Measurements from ENCODE around the gene ATN1.
"Not testable (repeated sequence)": the region's sequence is repeated elsewhere in the genome, so short reads cannot be mapped to it uniquely, and the experiment has no call there.

Gene ATN1

DNA sequence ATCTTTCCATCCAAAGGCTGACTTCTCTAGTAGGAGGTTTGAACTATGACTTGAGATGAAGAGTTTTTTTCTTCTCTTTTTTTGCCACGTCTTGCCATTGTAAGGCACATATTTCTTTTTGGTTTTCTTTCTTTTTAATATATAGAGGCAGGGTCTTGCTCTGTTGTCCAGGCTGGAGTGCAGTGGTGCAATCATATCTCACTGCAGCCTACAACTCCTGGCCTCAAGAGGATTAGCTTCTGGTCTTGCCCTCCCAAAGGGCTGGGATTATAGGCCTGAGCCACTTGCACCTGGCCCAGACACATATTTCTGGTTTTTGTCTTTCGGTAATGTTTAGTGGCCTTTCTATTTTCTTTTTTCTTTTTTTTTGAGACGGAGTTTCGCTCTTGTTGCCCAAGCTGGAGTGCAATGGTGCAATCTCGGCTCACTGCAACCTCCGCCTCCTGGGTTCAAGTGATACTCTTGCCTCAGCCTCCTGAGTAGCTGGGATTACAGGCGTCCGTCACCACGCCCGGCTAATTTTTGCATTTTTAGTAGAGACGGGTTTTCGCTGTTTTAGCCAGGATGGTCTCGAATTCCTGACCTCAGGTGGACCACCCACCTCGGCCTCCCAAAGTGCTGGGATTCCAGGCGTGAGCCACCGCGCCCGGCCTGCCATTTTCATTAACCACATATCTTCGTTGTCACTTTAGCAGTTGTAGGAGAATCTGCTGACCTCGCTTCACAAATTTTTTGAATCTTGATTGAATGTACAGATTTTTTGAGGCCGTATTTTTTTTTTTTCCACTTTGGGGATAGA, 37.8 kb upstream of the ATN1 start:
- H3K9me3 ChIP-seq (ENCODE audit: control insufficient read depth, insufficient read depth, low read length); DNase-seq (ENCODE audit: low read depth, low spot score); H3K27ac ChIP-seq (ENCODE audit: low read length); H3K27me3 ChIP-seq (ENCODE audit: control insufficient read depth, insufficient read depth, low read length); H3K36me3 ChIP-seq (ENCODE audit: control insufficient read depth, insufficient read depth, low read length); H3K4me1 ChIP-seq (ENCODE audit: control insufficient read depth, insufficient read depth, low read length); H3K4me3 ChIP-seq (ENCODE audit: low read length): not testable (repeated sequence)
- WGBS (ENCODE audit: insufficient coverage, insufficient read length) = no CpG with 5 or more reads among the region's 21 CpGs

DNA sequence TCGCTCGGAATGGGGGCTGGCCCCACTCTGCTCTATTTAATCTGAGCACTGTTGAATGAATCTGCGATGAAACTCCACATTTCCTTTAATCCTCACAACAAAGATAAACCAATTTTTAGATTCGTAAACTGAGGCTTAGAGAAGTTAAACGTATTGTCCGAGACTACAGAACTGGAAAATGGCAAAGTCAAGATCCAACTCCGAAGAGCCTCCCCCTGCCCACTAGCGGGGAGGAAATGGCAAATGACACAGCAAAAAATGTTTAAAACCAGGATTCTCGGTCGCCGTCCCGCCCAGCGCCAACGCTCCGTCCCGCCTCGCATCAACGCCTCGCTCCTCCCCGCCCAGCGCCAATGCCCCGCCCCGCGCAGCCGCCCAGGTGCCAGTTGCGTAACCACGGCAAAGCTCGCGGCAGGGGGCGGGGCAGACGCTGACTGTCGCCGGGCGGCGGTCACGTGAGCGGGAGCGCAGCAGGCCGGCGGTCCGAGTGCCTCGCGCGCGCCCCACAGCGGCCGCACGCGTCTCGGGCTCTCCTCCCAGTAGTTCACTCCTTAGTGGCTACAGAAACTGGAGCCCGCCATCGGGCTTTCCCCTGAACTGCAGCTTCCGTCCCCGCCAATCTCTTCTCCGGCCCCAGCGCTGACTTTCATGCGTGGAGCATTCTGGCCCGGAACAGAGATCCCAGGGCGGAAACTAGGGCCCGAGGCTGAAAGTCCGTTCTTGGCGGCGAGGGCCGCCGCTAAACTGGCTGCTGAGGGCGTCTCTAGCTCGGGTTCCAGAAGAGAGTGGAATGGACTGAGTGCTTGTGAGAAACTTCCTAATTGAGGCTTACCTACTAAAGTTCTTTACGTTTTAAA, 36.7 kb upstream of the ATN1 start:
- H3K36me3 ChIP-seq (ENCODE audit: control insufficient read depth, insufficient read depth, low read length) = no peaks in the 10 kb centered on the region
- no peaks in the 10 kb centered on the region for H3K9me3 ChIP-seq (ENCODE audit: control insufficient read depth, insufficient read depth, low read length)
- DNase-seq (ENCODE audit: low read depth, low spot score) = no peak
- no CpG with 5 or more reads among the region's 68 CpGs for WGBS (ENCODE audit: insufficient coverage, insufficient read length)
- no peak overlapping the region for H3K27ac ChIP-seq (ENCODE audit: low read length)
- peaks cover 3% of the 10 kb centered on the region; the same call in 1 of the 2 replicates for H3K4me1 ChIP-seq (ENCODE audit: control insufficient read depth, insufficient read depth, low read length)
- H3K4me3 ChIP-seq (ENCODE audit: low read length) = peak overlapping the region; percentile 37; the same call in 1 of the 2 replicates
- H3K27me3 ChIP-seq (ENCODE audit: control insufficient read depth, insufficient read depth, low read length) = no peaks in the 10 kb centered on the region

DNA sequence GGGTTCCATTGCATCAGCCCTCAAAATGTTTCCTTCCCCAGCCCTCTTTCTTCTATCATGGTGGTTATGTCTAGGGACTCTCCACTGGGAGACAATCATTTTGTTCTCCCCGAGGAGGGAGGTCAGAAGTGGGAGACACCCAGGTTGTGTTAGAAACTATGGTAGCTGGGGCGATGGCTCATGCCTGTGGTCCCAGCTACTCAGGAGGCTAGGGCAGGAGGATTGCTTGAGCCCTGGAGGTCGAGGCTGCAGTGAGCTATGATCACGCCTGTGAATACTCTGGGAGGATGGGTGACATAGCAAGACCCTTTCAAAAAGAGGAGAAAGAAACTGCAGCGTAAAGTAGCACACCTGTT, 36.1 kb upstream of the ATN1 start:
- H3K27me3 ChIP-seq (ENCODE audit: control insufficient read depth, insufficient read depth, low read length) = no peaks in the 10 kb centered on the region
- DNase-seq (ENCODE audit: low read depth, low spot score) = no peak
- no CpG with 5 or more reads among the region's 5 CpGs for WGBS (ENCODE audit: insufficient coverage, insufficient read length)
- no peak overlapping the region for H3K27ac ChIP-seq (ENCODE audit: low read length)
- no peaks in the 10 kb centered on the region for H3K9me3 ChIP-seq (ENCODE audit: control insufficient read depth, insufficient read depth, low read length)
- H3K4me3 ChIP-seq (ENCODE audit: low read length) = peak overlapping the region; percentile 37; the same call in 1 of the 2 replicates
- H3K4me1 ChIP-seq (ENCODE audit: control insufficient read depth, insufficient read depth, low read length) = peaks cover 3% of the 10 kb centered on the region; the same call in 1 of the 2 replicates
- H3K36me3 ChIP-seq (ENCODE audit: control insufficient read depth, insufficient read depth, low read length) = no peaks in the 10 kb centered on the region

DNA sequence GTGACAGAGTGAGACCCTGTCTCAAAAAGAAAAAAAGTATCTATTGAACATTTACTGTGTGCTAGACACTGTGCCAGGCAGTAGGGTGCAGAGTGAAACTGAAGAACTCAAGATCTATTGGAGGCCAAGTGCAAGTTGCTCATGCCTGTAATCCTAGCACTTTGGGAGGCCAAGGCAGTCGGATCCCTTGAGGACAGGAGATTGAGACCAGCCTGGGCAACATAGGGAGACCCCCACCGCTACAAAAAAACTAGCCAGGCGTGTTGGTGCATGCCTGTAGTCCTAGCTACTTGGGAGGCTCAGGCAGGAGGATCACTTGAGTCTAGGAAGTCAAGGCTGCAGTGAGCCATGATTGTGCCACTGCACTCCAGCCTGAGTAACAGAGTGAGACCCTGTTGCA, 35.1 kb upstream of the ATN1 start:
- WGBS (ENCODE audit: insufficient coverage, insufficient read length) = no CpG with 5 or more reads among the region's 3 CpGs

DNA sequence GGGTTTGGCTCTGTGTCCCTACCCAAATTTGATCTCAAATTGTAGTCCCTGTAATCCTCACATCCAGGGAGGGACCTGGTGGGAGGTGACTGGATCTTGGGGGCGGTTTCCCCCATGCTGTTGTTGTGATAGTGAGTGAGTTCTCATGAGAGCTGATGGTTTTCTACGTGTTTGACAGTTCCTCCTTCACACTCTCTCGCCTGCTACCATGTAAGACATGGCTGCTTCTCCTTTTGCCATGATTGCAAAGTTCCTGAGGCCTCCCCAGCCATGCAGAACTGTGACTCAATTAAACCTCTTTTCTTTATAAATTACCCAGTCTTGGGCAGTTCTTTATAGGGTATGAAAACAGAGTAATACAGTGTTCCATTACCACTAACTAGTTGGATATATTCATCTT, 33.4 kb upstream of the ATN1 start:
- no peak overlapping the region for H3K27ac ChIP-seq (ENCODE audit: low read length)
- no peak for DNase-seq (ENCODE audit: low read depth, low spot score)
- no peaks in the 10 kb centered on the region for H3K36me3 ChIP-seq (ENCODE audit: control insufficient read depth, insufficient read depth, low read length)
- H3K27me3 ChIP-seq (ENCODE audit: control insufficient read depth, insufficient read depth, low read length) = no peaks in the 10 kb centered on the region
- no peak overlapping the region for H3K4me3 ChIP-seq (ENCODE audit: low read length)
- H3K4me1 ChIP-seq (ENCODE audit: control insufficient read depth, insufficient read depth, low read length) = peaks cover 2% of the 10 kb centered on the region; the same call in 1 of the 2 replicates
- no peaks in the 10 kb centered on the region; the same call in 1 of the 2 replicates for H3K9me3 ChIP-seq (ENCODE audit: control insufficient read depth, insufficient read depth, low read length)
- WGBS (ENCODE audit: insufficient coverage, insufficient read length) = no CpG with 5 or more reads among the region's 3 CpGs

More for the DNA sequence above, 35.1 kb upstream of the ATN1 start:
- not testable (repeated sequence) for DNase-seq (ENCODE audit: low read depth, low spot score); H3K4me3 ChIP-seq (ENCODE audit: low read length); H3K27me3 ChIP-seq (ENCODE audit: control insufficient read depth, insufficient read depth, low read length); H3K36me3 ChIP-seq (ENCODE audit: control insufficient read depth, insufficient read depth, low read length); H3K4me1 ChIP-seq (ENCODE audit: control insufficient read depth, insufficient read depth, low read length); H3K27ac ChIP-seq (ENCODE audit: low read length); H3K9me3 ChIP-seq (ENCODE audit: control insufficient read depth, insufficient read depth, low read length)

DNA sequence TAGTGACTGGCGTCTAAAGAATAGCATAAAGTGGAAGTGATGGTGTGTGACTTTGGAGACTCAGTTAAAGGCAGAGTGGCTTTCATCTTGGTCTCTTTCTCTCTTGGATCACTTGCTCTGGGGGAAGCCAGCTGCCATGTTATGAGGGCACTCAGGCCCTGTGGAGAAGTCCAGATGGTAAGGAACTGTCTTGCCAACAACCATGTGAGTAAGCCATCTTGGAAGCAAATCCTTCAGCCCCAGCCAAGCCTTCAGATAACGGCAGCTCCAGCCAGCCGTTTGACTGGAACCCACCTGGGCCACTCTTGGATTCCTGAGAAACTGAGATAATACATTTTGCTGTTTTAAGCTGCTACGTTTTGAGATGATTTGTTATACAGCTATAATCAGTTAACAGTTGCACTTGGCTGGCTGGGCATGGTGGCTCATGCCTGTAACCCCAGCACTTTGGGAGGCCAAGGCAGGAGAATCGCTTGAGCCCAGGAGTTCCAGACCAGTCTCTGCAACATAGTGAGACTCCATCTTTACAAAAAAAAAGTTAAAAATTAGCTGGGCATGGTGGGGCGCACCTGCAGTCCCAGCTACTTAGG, 30.8 kb upstream of the ATN1 start:
- Histone ChIP-seq H3K27me3 (ENCODE audit: control insufficient read depth, insufficient read depth, low read length) (no peaks in the 10 kb centered on the region), H3K4me3 (ENCODE audit: low read length) (no peak overlapping the region), H3K4me1 (ENCODE audit: control insufficient read depth, insufficient read depth, low read length) (no peaks in the 10 kb centered on the region; the same call in 1 of the 2 replicates), H3K36me3 (ENCODE audit: control insufficient read depth, insufficient read depth, low read length) (no peaks in the 10 kb centered on the region), H3K9me3 (ENCODE audit: control insufficient read depth, insufficient read depth, low read length) (no peaks in the 10 kb centered on the region; the same call in 1 of the 2 replicates), H3K27ac (ENCODE audit: low read length) (no peak overlapping the region)
- no CpG with 5 or more reads among the region's 6 CpGs for WGBS (ENCODE audit: insufficient coverage, insufficient read length)
- DNase-seq (ENCODE audit: low read depth, low spot score) = no peak

DNA sequence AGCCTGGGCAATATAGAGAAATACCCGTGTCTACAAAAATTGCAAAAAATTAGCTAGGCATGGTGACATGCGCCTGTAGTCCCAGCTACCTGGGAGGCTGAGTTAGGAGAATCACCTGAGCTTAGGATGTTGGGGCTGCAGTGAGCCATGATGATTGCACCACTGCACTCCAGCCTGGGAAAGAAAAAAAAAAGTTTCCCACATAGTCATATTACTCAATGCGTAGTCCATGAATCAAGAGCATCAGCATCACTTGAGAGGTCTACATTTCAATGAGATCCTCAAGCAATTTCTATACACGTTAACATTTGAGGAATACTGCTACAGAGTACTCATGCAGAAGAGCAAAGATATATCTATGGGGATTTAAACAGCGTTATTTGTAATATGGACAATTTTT, 28.3 kb upstream of the ATN1 start:
- Histone ChIP-seq H3K27ac (ENCODE audit: low read length) (no peak overlapping the region), H3K27me3 (ENCODE audit: control insufficient read depth, insufficient read depth, low read length) (no peaks in the 10 kb centered on the region), H3K4me1 (ENCODE audit: control insufficient read depth, insufficient read depth, low read length) (no peaks in the 10 kb centered on the region; the same call in 1 of the 2 replicates), H3K9me3 (ENCODE audit: control insufficient read depth, insufficient read depth, low read length) (no peaks in the 10 kb centered on the region; the same call in 1 of the 2 replicates), H3K36me3 (ENCODE audit: control insufficient read depth, insufficient read depth, low read length) (no peaks in the 10 kb centered on the region), H3K4me3 (ENCODE audit: low read length) (no peak overlapping the region)
- WGBS (ENCODE audit: insufficient coverage, insufficient read length) = no CpG with 5 or more reads among the region's 5 CpGs
- DNase-seq (ENCODE audit: low read depth, low spot score) = no peak

DNA sequence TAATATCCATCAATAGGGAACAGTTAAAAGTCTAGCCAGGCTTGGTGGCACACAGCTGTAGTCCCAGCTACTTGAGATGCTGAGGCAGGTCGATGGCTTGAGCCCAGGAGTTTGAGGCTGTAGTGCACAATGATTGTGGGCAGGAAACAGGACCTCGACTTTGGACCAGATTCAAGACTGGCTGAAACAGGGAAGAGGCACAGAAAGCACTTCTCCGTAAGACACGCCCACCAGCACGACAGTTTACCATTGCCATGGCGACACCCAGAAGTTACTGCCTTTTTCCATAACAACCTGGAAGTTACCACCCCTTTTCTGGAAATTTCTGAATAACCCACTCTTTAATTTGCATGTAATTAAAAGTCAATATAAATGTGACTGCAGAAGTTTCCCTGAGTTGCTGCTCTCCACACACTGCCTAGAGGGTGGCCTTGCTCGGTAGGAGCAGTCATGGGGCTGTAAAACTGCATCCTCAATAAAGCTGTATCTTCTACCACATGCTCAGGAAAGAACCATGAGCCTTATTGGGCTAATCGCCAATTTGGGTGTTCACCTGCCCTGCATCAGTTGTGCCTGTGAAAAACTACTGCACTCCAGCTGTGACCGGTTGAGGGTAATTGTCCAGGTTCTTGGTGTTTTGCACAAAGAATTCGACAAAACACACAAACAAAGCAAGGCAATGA, 27.8 kb upstream of the ATN1 start:
- no CpG with 5 or more reads among the region's 10 CpGs for WGBS (ENCODE audit: insufficient coverage, insufficient read length)
- Histone ChIP-seq H3K27ac (ENCODE audit: low read length) (no peak overlapping the region), H3K4me1 (ENCODE audit: control insufficient read depth, insufficient read depth, low read length) (no peaks in the 10 kb centered on the region; the same call in 1 of the 2 replicates), H3K36me3 (ENCODE audit: control insufficient read depth, insufficient read depth, low read length) (no peaks in the 10 kb centered on the region), H3K27me3 (ENCODE audit: control insufficient read depth, insufficient read depth, low read length) (no peaks in the 10 kb centered on the region), H3K9me3 (ENCODE audit: control insufficient read depth, insufficient read depth, low read length) (no peaks in the 10 kb centered on the region; the same call in 1 of the 2 replicates), H3K4me3 (ENCODE audit: low read length) (no peak overlapping the region)
- DNase-seq (ENCODE audit: low read depth, low spot score) = no peak

DNA sequence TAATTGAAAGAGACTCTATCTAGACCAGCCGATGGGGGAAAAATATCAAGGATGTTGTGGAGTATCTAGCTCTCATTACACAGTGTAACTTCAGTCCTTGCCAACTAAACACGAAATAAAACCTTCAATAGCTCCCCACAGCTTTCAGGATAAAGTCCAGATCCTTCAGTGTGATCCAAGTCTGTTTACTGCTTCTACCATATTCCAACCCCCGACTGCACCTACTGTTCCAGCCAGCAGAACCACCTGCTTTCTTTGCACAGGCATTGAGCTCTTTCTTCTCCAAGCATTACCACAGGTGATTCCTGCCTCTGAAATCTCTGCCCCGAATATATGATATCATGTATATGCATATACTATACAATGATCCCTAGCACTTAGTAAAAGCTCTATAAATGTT, 25.3 kb upstream of the ATN1 start:
- no peaks in the 10 kb centered on the region for H3K36me3 ChIP-seq (ENCODE audit: control insufficient read depth, insufficient read depth, low read length)
- no peaks in the 10 kb centered on the region for H3K27me3 ChIP-seq (ENCODE audit: control insufficient read depth, insufficient read depth, low read length)
- no peak overlapping the region for H3K4me3 ChIP-seq (ENCODE audit: low read length)
- no CpG with 5 or more reads among the region's 4 CpGs for WGBS (ENCODE audit: insufficient coverage, insufficient read length)
- no peaks in the 10 kb centered on the region; the same call in 1 of the 2 replicates for H3K4me1 ChIP-seq (ENCODE audit: control insufficient read depth, insufficient read depth, low read length)
- no peak for DNase-seq (ENCODE audit: low read depth, low spot score)
- H3K9me3 ChIP-seq (ENCODE audit: control insufficient read depth, insufficient read depth, low read length) = no peaks in the 10 kb centered on the region
- H3K27ac ChIP-seq (ENCODE audit: low read length) = no peak overlapping the region

DNA sequence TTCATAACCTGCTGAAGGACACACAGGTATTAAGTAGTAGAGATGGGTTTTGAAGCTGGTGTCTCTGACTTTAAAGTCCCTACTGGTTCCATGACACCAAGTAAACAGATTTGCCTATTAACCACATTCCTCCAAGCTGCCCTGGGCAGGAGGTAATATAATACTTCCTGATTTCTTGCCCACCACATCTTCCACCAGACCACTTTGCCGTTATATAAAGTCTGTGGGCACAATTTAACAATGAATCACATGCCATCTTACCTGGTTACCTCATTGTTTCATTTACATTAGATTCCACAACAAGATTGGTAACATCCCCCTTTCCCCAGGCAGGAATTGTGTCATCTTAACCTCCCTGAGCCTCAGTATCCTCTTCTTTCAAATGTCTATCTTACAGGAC, 24.0 kb upstream of the ATN1 start:
- H3K4me3 ChIP-seq (ENCODE audit: low read length) = no peak overlapping the region
- DNase-seq (ENCODE audit: low read depth, low spot score) = no peak
- H3K9me3 ChIP-seq (ENCODE audit: control insufficient read depth, insufficient read depth, low read length) = no peaks in the 10 kb centered on the region
- no peaks in the 10 kb centered on the region; the same call in 1 of the 2 replicates for H3K4me1 ChIP-seq (ENCODE audit: control insufficient read depth, insufficient read depth, low read length)
- H3K27ac ChIP-seq (ENCODE audit: low read length) = no peak overlapping the region
- no peaks in the 10 kb centered on the region for H3K27me3 ChIP-seq (ENCODE audit: control insufficient read depth, insufficient read depth, low read length)
- WGBS (ENCODE audit: insufficient coverage, insufficient read length) = no CpG with 5 or more reads among the region's 1 CpG
- no peaks in the 10 kb centered on the region for H3K36me3 ChIP-seq (ENCODE audit: control insufficient read depth, insufficient read depth, low read length)

All from iPS DF 6.9 (cell line).